ENCODE data around the gene DLG5. TPM values are rescaled to one million over a fixed set of nuclear protein-coding genes. Genes with fewer than 3 reads are reported as not detected.

Gene DLG5
- total RNA-seq, 1 donor from 2014 or later = 58.4 TPM

- Histone ChIP-seq H4K20me1 (ENCODE audit: insufficient read depth, low read length) (no peaks in the 10 kb centered on the region), H3K79me2 (ENCODE audit: insufficient read depth, low read length) (no peaks in the 10 kb centered on the region), H3K4me3 (ENCODE audit: insufficient read depth, low read depth, low read length) (no peak overlapping the region), H3K27me3 (ENCODE audit: insufficient read depth, low read length) (no peaks in the 10 kb centered on the region), H3K9ac (ENCODE audit: low read length) (no peak overlapping the region), H3K9me3 (ENCODE audit: insufficient read depth, low read depth, low read length) (no peaks in the 10 kb centered on the region), H3K4me1 (ENCODE audit: insufficient read depth, low read length) (peaks cover 5% of the 10 kb centered on the region), H3K36me3 (ENCODE audit: insufficient read depth, low read length) (no peaks in the 10 kb centered on the region), H3K27ac (ENCODE audit: low read depth, low read length) (no peak overlapping the region), H2AFZ (ENCODE audit: low read depth, low read length) (peak overlapping the region; percentile 6), H3K4me2 (ENCODE audit: low read length) (peak overlapping the region; percentile 33)
- Mint-ChIP-seq H3K27ac (ENCODE audit: unreplicated experiment) (peak overlapping the region; percentile 62), H3K36me3 (ENCODE audit: low read depth, unreplicated experiment) (peaks cover 7% of the 10 kb centered on the region), H3K27me3 (ENCODE audit: low read depth, unreplicated experiment) (no peaks in the 10 kb centered on the region), H3K4me3 (ENCODE audit: unreplicated experiment) (no peak overlapping the region), H3K9me3 (ENCODE audit: unreplicated experiment) (peaks cover 18% of the 10 kb centered on the region), H3K4me1 (ENCODE audit: low read depth, unreplicated experiment) (peaks cover 11% of the 10 kb centered on the region)
- FAIRE-seq (peak; percentile 49), DNase-seq (ENCODE audit: low read depth) (peak; percentile 78)
- TF ChIP-seq, protein P1, sequence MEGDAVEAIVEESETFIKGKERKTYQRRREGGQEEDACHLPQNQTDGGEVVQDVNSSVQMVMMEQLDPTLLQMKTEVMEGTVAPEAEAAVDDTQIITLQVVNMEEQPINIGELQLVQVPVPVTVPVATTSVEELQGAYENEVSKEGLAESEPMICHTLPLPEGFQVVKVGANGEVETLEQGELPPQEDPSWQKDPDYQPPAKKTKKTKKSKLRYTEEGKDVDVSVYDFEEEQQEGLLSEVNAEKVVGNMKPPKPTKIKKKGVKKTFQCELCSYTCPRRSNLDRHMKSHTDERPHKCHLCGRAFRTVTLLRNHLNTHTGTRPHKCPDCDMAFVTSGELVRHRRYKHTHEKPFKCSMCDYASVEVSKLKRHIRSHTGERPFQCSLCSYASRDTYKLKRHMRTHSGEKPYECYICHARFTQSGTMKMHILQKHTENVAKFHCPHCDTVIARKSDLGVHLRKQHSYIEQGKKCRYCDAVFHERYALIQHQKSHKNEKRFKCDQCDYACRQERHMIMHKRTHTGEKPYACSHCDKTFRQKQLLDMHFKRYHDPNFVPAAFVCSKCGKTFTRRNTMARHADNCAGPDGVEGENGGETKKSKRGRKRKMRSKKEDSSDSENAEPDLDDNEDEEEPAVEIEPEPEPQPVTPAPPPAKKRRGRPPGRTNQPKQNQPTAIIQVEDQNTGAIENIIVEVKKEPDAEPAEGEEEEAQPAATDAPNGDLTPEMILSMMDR (IDR thresholded peaks at IDR 0.05; ENCODE audit: insufficient read depth, low read depth, low read length) = no peak
- TF ChIP-seq EZH2 (IDR thresholded peaks at IDR 0.05; ENCODE audit: insufficient read depth, low read length) = no peak
These were observed 180.4 kb downstream of the DLG5 start for GRCh38 chr10:77746047-77746707.

DNA sequence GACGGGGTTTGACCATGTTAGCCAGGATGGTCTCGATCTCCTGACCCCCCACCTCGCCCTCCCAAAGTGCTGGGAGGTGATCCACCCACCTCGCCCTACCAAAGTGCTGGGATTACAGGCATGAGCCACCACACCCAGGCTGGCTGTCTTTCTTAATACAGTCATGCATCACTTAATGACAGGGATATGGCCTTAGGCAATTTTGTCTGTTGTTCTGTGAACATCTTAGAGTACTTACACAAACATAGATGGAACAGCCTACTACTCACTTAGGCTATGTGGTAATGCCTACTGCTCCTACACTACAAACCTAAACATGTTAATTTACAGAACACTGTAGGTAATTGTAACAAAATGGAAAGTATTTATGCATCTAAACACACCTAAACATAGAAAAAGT, 182.3 kb downstream of the DLG5 start:
- Histone ChIP-seq H2AFZ (ENCODE audit: low read depth, low read length) (no peak overlapping the region), H3K4me1 (ENCODE audit: insufficient read depth, low read length) (peaks cover 5% of the 10 kb centered on the region), H3K4me3 (ENCODE audit: insufficient read depth, low read depth, low read length) (no peak overlapping the region), H3K27ac (ENCODE audit: low read depth, low read length) (no peak overlapping the region), H4K20me1 (ENCODE audit: insufficient read depth, low read length) (no peaks in the 10 kb centered on the region), H3K4me2 (ENCODE audit: low read length) (no peak overlapping the region), H3K9me3 (ENCODE audit: insufficient read depth, low read depth, low read length) (no peaks in the 10 kb centered on the region), H3K36me3 (ENCODE audit: insufficient read depth, low read length) (no peaks in the 10 kb centered on the region), H3K27me3 (ENCODE audit: insufficient read depth, low read length) (no peaks in the 10 kb centered on the region), H3K79me2 (ENCODE audit: insufficient read depth, low read length) (no peaks in the 10 kb centered on the region), H3K9ac (ENCODE audit: low read length) (no peak overlapping the region)
- Mint-ChIP-seq H3K9me3 (ENCODE audit: unreplicated experiment) (peaks cover 16% of the 10 kb centered on the region), H3K4me3 (ENCODE audit: unreplicated experiment) (no peak overlapping the region), H3K27ac (ENCODE audit: unreplicated experiment) (no peak overlapping the region), H3K27me3 (ENCODE audit: low read depth, unreplicated experiment) (no peaks in the 10 kb centered on the region), H3K36me3 (ENCODE audit: low read depth, unreplicated experiment) (peaks cover 2% of the 10 kb centered on the region), H3K4me1 (ENCODE audit: low read depth, unreplicated experiment) (peaks cover 12% of the 10 kb centered on the region)
- no peak for TF ChIP-seq EZH2 (IDR thresholded peaks at IDR 0.05; ENCODE audit: insufficient read depth, low read length)
- TF ChIP-seq, protein P1 (IDR thresholded peaks at IDR 0.05; ENCODE audit: insufficient read depth, low read depth, low read length) = no peak
- DNase-seq (ENCODE audit: low read depth) (no peak), FAIRE-seq (no peak)

DNA sequence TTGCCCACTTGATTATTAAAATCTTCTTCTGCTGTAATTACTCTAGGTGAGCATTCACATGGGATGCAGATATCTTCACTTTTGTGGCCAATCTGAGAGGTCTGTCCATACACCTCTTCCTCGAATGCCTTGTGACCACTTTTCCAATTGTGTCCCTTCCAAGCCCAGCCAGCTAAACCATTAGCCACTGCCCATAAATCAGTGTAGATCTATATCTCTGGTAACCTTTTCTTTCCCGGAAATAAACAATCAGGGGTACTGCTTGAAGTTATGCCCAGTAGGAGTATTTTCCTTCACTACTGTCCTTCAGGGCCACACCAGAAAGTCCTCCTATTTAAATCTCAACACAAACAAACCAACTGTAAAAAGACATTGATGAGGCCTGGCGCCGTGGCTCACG, 184.4 kb downstream of the DLG5 start:
- TF ChIP-seq EZH2 (IDR thresholded peaks at IDR 0.05; ENCODE audit: insufficient read depth, low read length) = no peak
- TF ChIP-seq, protein P1 (IDR thresholded peaks at IDR 0.05; ENCODE audit: insufficient read depth, low read depth, low read length) = no peak
- Histone ChIP-seq H3K4me3 (ENCODE audit: insufficient read depth, low read depth, low read length) (no peak overlapping the region), H3K79me2 (ENCODE audit: insufficient read depth, low read length) (no peaks in the 10 kb centered on the region), H3K4me2 (ENCODE audit: low read length) (no peak overlapping the region), H3K4me1 (ENCODE audit: insufficient read depth, low read length) (peaks cover 18% of the 10 kb centered on the region), H3K27me3 (ENCODE audit: insufficient read depth, low read length) (no peaks in the 10 kb centered on the region), H3K36me3 (ENCODE audit: insufficient read depth, low read length) (no peaks in the 10 kb centered on the region), H4K20me1 (ENCODE audit: insufficient read depth, low read length) (no peaks in the 10 kb centered on the region), H3K27ac (ENCODE audit: low read depth, low read length) (no peak overlapping the region), H2AFZ (ENCODE audit: low read depth, low read length) (no peak overlapping the region), H3K9ac (ENCODE audit: low read length) (no peak overlapping the region), H3K9me3 (ENCODE audit: insufficient read depth, low read depth, low read length) (no peaks in the 10 kb centered on the region)
- Mint-ChIP-seq H3K9me3 (ENCODE audit: unreplicated experiment) (peaks cover 16% of the 10 kb centered on the region), H3K4me1 (ENCODE audit: low read depth, unreplicated experiment) (peaks cover 29% of the 10 kb centered on the region), H3K36me3 (ENCODE audit: low read depth, unreplicated experiment) (peaks cover 2% of the 10 kb centered on the region), H3K27me3 (ENCODE audit: low read depth, unreplicated experiment) (no peaks in the 10 kb centered on the region), H3K4me3 (ENCODE audit: unreplicated experiment) (no peak overlapping the region), H3K27ac (ENCODE audit: unreplicated experiment) (no peak overlapping the region)
- DNase-seq (ENCODE audit: low read depth) (no peak), FAIRE-seq (no peak)

All from astrocyte (in vitro differentiated cells and primary cell).